Measurements from ENCODE around the gene TPSD1.
"Not testable (repeated sequence)": the region's sequence is repeated elsewhere in the genome, so short reads cannot be mapped to it uniquely, and the experiment has no call there.

TPSD1 gene

GRCh38 chr16:1224558-1224957 lies 31.3 kb upstream of the TPSD1 start:
- H3K79me2 ChIP-seq (ENCODE audit: insufficient read depth, low read length) = no peaks in the 10 kb centered on the region
- H4K20me1 ChIP-seq (ENCODE audit: low read depth, low read length) = no peaks in the 10 kb centered on the region
- no peaks in the 10 kb centered on the region for H3K27me3 ChIP-seq (ENCODE audit: low read length)
- no peak overlapping the region for H3K4me2 ChIP-seq (ENCODE audit: low read depth, low read length, poor library complexity, severe bottlenecking)
- H3K9ac ChIP-seq (ENCODE audit: low read length) = no peak overlapping the region
- H2AFZ ChIP-seq (ENCODE audit: low read depth, low read length, severe bottlenecking) = no peak overlapping the region
- no peaks in the 10 kb centered on the region for H3F3A ChIP-seq (ENCODE audit: insufficient read depth)
- H3K27ac ChIP-seq (ENCODE audit: low read depth, low read length) = no peak overlapping the region
- H3K36me3 ChIP-seq (ENCODE audit: low read length) = no peaks in the 10 kb centered on the region
- no peaks in the 10 kb centered on the region for H3K9me2 ChIP-seq (replicated peaks; ENCODE audit: insufficient read depth, low read length)
- TF ChIP-seq CTCF (IDR thresholded peaks at IDR 0.05; ENCODE audit: insufficient read depth, low read length, poor library complexity, severe bottlenecking) (no peak), EZH2phosphoT487 (conservative IDR thresholded peaks at IDR 0.05; ENCODE audit: low read length) (no peak)
- H3K4me3 ChIP-seq (ENCODE audit: insufficient read depth, low read length, poor library complexity, severe bottlenecking) = no peak overlapping the region
- no peaks in the 10 kb centered on the region for H3K9me3 ChIP-seq (ENCODE audit: insufficient read depth, low read length)

- no peaks in the 10 kb centered on the region for H3K79me2 ChIP-seq (ENCODE audit: insufficient read depth, low read length)
- H3K4me2 ChIP-seq (ENCODE audit: low read depth, low read length, poor library complexity, severe bottlenecking) = no peak within 1 kb of the TSS
- no peaks in the 10 kb centered on the region for H3F3A ChIP-seq (ENCODE audit: insufficient read depth)
- no peaks in the 10 kb centered on the region for H3K9me3 ChIP-seq (ENCODE audit: insufficient read depth, low read length)
- no peak within 1 kb of the TSS for H3K4me3 ChIP-seq (ENCODE audit: insufficient read depth, low read length, poor library complexity, severe bottlenecking)
- H3K27me3 ChIP-seq (ENCODE audit: low read length) = no peaks in the 10 kb centered on the region
- no peak for TF ChIP-seq EZH2phosphoT487 (conservative IDR thresholded peaks at IDR 0.05; ENCODE audit: low read length)
- no peak for TF ChIP-seq CTCF (IDR thresholded peaks at IDR 0.05; ENCODE audit: insufficient read depth, low read length, poor library complexity, severe bottlenecking)
- H3K9me2 ChIP-seq (replicated peaks; ENCODE audit: insufficient read depth, low read length) = no peaks in the 10 kb centered on the region
- no peaks in the 10 kb centered on the region for H4K20me1 ChIP-seq (ENCODE audit: low read depth, low read length)
- H3K36me3 ChIP-seq (ENCODE audit: low read length) = no peaks in the 10 kb centered on the region
- H3K9ac ChIP-seq (ENCODE audit: low read length) = no peak within 1 kb of the TSS
- no peak within 1 kb of the TSS for H3K27ac ChIP-seq (ENCODE audit: low read depth, low read length)
- no peak within 1 kb of the TSS for H2AFZ ChIP-seq (ENCODE audit: low read depth, low read length, severe bottlenecking)
These were observed 30.8 kb upstream of the TPSD1 start, which contains the start of gene TPSG1 for GRCh38 chr16:1225051-1225451. TSS of gene TPSG1 (minus strand) at chr16:1225268. CDS start at chr16:1225252, 16 bp downstream.

- not testable (repeated sequence) for H3K4me3 ChIP-seq (ENCODE audit: insufficient read depth, low read length, poor library complexity, severe bottlenecking); H3K4me2 ChIP-seq (ENCODE audit: low read depth, low read length, poor library complexity, severe bottlenecking); H3K36me3 ChIP-seq (ENCODE audit: low read length); H3K9me3 ChIP-seq (ENCODE audit: insufficient read depth, low read length); H3K9me2 ChIP-seq (replicated peaks; ENCODE audit: insufficient read depth, low read length); H4K20me1 ChIP-seq (ENCODE audit: low read depth, low read length); H3F3A ChIP-seq (ENCODE audit: insufficient read depth); H3K9ac ChIP-seq (ENCODE audit: low read length); H3K27me3 ChIP-seq (ENCODE audit: low read length); H3K79me2 ChIP-seq (ENCODE audit: insufficient read depth, low read length); H2AFZ ChIP-seq (ENCODE audit: low read depth, low read length, severe bottlenecking); H3K27ac ChIP-seq (ENCODE audit: low read depth, low read length)
These were observed 30.0 kb upstream of the TPSD1 start for GRCh38 chr16:1225728-1226311.

- not testable (repeated sequence) for H4K20me1 ChIP-seq (ENCODE audit: low read depth, low read length); H3F3A ChIP-seq (ENCODE audit: insufficient read depth); H2AFZ ChIP-seq (ENCODE audit: low read depth, low read length, severe bottlenecking); H3K79me2 ChIP-seq (ENCODE audit: insufficient read depth, low read length); H3K27ac ChIP-seq (ENCODE audit: low read depth, low read length); H3K9me3 ChIP-seq (ENCODE audit: insufficient read depth, low read length); H3K27me3 ChIP-seq (ENCODE audit: low read length); H3K4me3 ChIP-seq (ENCODE audit: insufficient read depth, low read length, poor library complexity, severe bottlenecking); H3K36me3 ChIP-seq (ENCODE audit: low read length); H3K4me2 ChIP-seq (ENCODE audit: low read depth, low read length, poor library complexity, severe bottlenecking); H3K9me2 ChIP-seq (replicated peaks; ENCODE audit: insufficient read depth, low read length); H3K9ac ChIP-seq (ENCODE audit: low read length)
These were observed 29.2 kb upstream of the TPSD1 start for GRCh38 chr16:1226692-1227091.

GRCh38 chr16:1228227-1228626 lies 27.6 kb upstream of the TPSD1 start:
- not testable (repeated sequence) for H3F3A ChIP-seq (ENCODE audit: insufficient read depth); H3K27ac ChIP-seq (ENCODE audit: low read depth, low read length); H4K20me1 ChIP-seq (ENCODE audit: low read depth, low read length); H3K4me3 ChIP-seq (ENCODE audit: insufficient read depth, low read length, poor library complexity, severe bottlenecking); H3K79me2 ChIP-seq (ENCODE audit: insufficient read depth, low read length); H2AFZ ChIP-seq (ENCODE audit: low read depth, low read length, severe bottlenecking); H3K36me3 ChIP-seq (ENCODE audit: low read length); H3K9me2 ChIP-seq (replicated peaks; ENCODE audit: insufficient read depth, low read length); H3K9ac ChIP-seq (ENCODE audit: low read length); H3K27me3 ChIP-seq (ENCODE audit: low read length); H3K9me3 ChIP-seq (ENCODE audit: insufficient read depth, low read length); H3K4me2 ChIP-seq (ENCODE audit: low read depth, low read length, poor library complexity, severe bottlenecking)

- H3K4me3 ChIP-seq (ENCODE audit: insufficient read depth, low read length, poor library complexity, severe bottlenecking); H3K9ac ChIP-seq (ENCODE audit: low read length): not testable (repeated sequence)
These were observed 26.4 kb upstream of the TPSD1 start for GRCh38 chr16:1229476-1229875.

More at GRCh38 chr16:1229476-1229875, 26.4 kb upstream of the TPSD1 start:
- H2AFZ ChIP-seq (ENCODE audit: low read depth, low read length, severe bottlenecking); H3F3A ChIP-seq (ENCODE audit: insufficient read depth); H3K36me3 ChIP-seq (ENCODE audit: low read length); H3K9me2 ChIP-seq (replicated peaks; ENCODE audit: insufficient read depth, low read length); H3K27ac ChIP-seq (ENCODE audit: low read depth, low read length); H3K9me3 ChIP-seq (ENCODE audit: insufficient read depth, low read length); H3K4me2 ChIP-seq (ENCODE audit: low read depth, low read length, poor library complexity, severe bottlenecking); H3K79me2 ChIP-seq (ENCODE audit: insufficient read depth, low read length); H4K20me1 ChIP-seq (ENCODE audit: low read depth, low read length); H3K27me3 ChIP-seq (ENCODE audit: low read length): not testable (repeated sequence)

Data from SU-DHL-6 (cell line).